Right lobe of liver (tissue), 6 donors: ENCODE measurements around the gene COX15. TPM values are rescaled to one million over a fixed set of nuclear protein-coding genes. Genes with fewer than 3 reads are reported as not detected.

Experiments
- ATAC-seq, 4 donors: fragments of 200-7000 bp; cut with Tn5 transposase; one replicate each; pipeline ENCODE4 v1.9.1; 2020; ENCODE audit warnings: mild to moderate bottlenecking in 4 of 4, moderate library complexity in 4 of 4
- DNase-seq, 3 donors: peaks; one replicate each; pipeline ENCODE4 v3.0.0-alpha.2; 2020
- H3K27ac ChIP-seq, 3 donors: fragments of 200-600 bp; one replicate each; pipeline ENCODE4 v1.8.0; 2022
- H3K27me3 ChIP-seq, 2 donors: fragments of 200-600 bp; one replicate each; pipeline ENCODE4 v1.8.0; 2022
- H3K36me3 ChIP-seq, 4 donors: fragments of 200-600 bp; sonication (generic) in 1 of 4; one replicate each; pipeline versions ENCODE4 v1.5.1 to v1.8.0; 2017 to 2022; ENCODE audit warnings: control low read depth in 1 of 4
- H3K4me1 ChIP-seq, 4 donors: fragments of 200-600 bp; sonication (generic) in 1 of 4; one replicate each; pipeline versions ENCODE4 v1.5.1 to v1.8.0; 2017 to 2022; ENCODE audit warnings: control low read depth in 1 of 4
- H3K4me3 ChIP-seq, 3 donors: fragments of 200-600 bp; one replicate each; pipeline ENCODE4 v1.8.0; 2022
- H3K9me3 ChIP-seq, 4 donors: fragments of 200-600 bp; sonication (generic) in 1 of 4; one replicate each; pipeline versions ENCODE4 v1.5.1 to v1.8.0; 2017 to 2022; ENCODE audit warnings: control low read depth in 1 of 4
- POLR2A ChIP-seq: fragments of 450-650 bp; IDR thresholded peaks from one replicate; pipeline ENCODE4 v1.6.1; 2017; ENCODE audit warnings: antibody characterized with exemption, mild to moderate bottlenecking
- WGBS: methylation state at CpG from one replicate; pipeline ENCODE4 v1.1.6; 2018; ENCODE audit warnings: low coverage, low lambda C conversion rate; ENCODE audit not compliant: insufficient coverage; ENCODE audit errors: missing lambda C conversion rate; 5-methylcytosine and 5-hydroxymethylcytosine counted together
- intact Hi-C, 2 donors: fragments of 100-400 bp; cut with DNase I; formaldehyde crosslinking; loops; one replicate each; pipeline versions ENCODE4 v1.11.2 to v1.14.1; 2022
- total RNA-seq, 6 experiments: library from RNA; depleted of rRNA in 2 of 6; stranded (reverse); fragments of >200 nt in 2 of 6; fragmentation: NEBNext Ultra II Directional in 3 of 6; extraction: Animal tissue kit (Norgen Biotek cat#: 25700) in 3 of 6; gene quantifications; one replicate each; pipeline versions ENCODE4 v1.1.0 to v1.2.4, GENCODE V29; 2016 to 2023
- TF ChIP-seq, protein P1 (sequence below), 4 donors: fragments of 200-600 bp in 3 of 4; fragments of 450-650 bp in 1 of 4; IDR thresholded peaks; one replicate each; pipeline versions ENCODE4 v1.5.1 to v1.8.0; 2016 to 2022; ENCODE audit warnings: antibody characterized with exemption in 4 of 4, mild to moderate bottlenecking in 2 of 4
- donor health status: DM: no; HTN: yes; CAD: no.
- donor health status: DM: no; HTN: no; CAD: no.
- donor health status: DM: no; HTN: no; CAD: no.
- donor health status: DM: no; HTN: yes; CAD: no.
- donor health status: DM: no; HTN: yes; CAD: no.

Gene COX15
- total RNA-seq, 6 experiments from 2014 or later, result 22.4 to 29.0 (median 23.4) TPM

DNA sequence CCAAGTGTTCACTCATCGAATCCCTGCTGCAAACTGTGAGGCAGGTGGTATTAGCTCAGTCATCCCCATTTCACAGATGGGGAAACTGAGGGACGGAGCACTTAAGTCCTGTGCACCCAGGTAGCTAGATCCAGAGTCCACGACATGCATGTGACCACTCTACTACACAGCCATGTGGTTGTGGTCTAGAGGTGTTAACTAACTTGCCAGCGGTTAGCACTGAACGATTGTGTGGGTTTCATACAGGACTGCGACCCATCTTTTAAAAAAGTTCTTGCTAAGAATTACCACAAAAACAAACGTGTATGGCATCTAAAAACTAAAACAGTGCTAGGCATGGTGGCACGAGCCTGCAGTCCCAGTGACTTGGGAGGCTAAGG lies 34.4 kb upstream of the COX15 start:
- no peak overlapping the region for H3K27ac ChIP-seq
- ATAC-seq, result no peak

DNA sequence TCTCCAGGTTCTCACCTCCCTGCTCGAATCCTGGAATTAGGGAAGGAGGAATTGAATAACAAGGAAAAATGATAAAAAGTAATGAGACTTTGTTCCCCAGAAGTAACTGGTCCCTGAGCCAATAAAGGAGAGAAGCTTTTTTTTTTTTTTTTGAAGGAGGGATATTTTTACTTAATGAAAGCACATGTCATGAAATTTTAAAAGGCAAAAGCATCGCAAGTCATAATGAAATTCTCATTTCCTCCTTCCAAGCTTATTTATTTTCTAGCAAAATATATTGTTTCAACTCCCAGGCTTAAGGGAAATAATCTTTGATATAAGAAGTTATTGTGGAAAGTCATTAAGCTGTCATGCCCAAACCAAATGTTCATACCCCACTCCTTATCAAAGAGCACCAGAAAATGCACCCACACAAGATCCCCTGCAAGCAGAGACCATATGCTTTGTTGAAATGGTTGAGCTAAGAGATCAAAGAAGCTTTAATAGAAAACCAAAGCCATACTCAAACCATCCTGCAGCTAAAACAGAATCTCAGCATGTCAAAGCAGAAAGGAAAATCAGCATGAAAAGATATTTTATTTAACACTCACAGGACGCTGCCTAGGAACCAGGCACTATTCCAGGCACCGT lies 33.9 kb upstream of the COX15 start:
- ATAC-seq (no peak), DNase-seq (no peak)
- H3K27ac ChIP-seq, result no peak overlapping the region
- WGBS, result 52% methylated on average over 4 of the region's 4 CpGs
- H3K4me1 ChIP-seq, result peaks cover 0 to 11% (median 5%) of the 10 kb centered on the region in 4 donors
- no peaks in the 10 kb centered on the region for H3K9me3 ChIP-seq
- TF ChIP-seq POLR2A, result no peak
- TF ChIP-seq, protein P1, sequence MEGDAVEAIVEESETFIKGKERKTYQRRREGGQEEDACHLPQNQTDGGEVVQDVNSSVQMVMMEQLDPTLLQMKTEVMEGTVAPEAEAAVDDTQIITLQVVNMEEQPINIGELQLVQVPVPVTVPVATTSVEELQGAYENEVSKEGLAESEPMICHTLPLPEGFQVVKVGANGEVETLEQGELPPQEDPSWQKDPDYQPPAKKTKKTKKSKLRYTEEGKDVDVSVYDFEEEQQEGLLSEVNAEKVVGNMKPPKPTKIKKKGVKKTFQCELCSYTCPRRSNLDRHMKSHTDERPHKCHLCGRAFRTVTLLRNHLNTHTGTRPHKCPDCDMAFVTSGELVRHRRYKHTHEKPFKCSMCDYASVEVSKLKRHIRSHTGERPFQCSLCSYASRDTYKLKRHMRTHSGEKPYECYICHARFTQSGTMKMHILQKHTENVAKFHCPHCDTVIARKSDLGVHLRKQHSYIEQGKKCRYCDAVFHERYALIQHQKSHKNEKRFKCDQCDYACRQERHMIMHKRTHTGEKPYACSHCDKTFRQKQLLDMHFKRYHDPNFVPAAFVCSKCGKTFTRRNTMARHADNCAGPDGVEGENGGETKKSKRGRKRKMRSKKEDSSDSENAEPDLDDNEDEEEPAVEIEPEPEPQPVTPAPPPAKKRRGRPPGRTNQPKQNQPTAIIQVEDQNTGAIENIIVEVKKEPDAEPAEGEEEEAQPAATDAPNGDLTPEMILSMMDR (IDR thresholded peaks at IDR 0.05), result no peak
- intact Hi-C loops, result no loop called here
- no peaks in the 10 kb centered on the region for H3K36me3 ChIP-seq
- no peak overlapping the region for H3K4me3 ChIP-seq
- no peaks in the 10 kb centered on the region for H3K27me3 ChIP-seq

More for the DNA sequence above, 34.4 kb upstream of the COX15 start:
- H3K4me3 ChIP-seq, result no peak overlapping the region
- WGBS, result 62% methylated on average over 7 of the region's 8 CpGs
- TF ChIP-seq, protein P1 (IDR thresholded peaks at IDR 0.05), result no peak
- H3K27me3 ChIP-seq, result no peaks in the 10 kb centered on the region
- intact Hi-C loops, result no loop called here
- peaks cover 0 to 16% (median 7%) of the 10 kb centered on the region in 4 donors for H3K4me1 ChIP-seq
- no peak for DNase-seq
- no peaks in the 10 kb centered on the region for H3K9me3 ChIP-seq
- H3K36me3 ChIP-seq, result no peaks in the 10 kb centered on the region

DNA sequence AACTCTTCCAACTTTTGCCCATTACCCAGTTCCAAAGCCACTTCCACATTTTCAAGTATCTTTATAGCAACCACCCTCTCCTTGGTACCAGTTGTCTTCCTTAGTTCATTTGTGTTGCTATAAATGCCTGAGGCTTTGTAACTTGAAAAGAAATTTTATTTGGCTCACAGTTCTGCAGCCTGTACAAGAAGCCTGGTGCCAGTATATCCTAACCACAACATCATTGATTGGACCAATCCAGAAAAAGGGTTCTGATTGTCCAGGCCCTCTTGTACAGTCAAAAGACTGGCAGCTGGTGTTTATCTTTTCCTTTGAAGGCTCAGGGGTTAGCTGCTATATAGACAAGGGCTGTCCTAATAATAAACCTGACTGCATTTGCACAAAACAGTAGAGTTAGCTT lies 29.4 kb upstream of the COX15 start:
- DNase-seq (no peak), ATAC-seq (no peak)
- intact Hi-C loops, result no loop called here
- H3K27me3 ChIP-seq, result no peaks in the 10 kb centered on the region
- H3K9me3 ChIP-seq, result no peaks in the 10 kb centered on the region
- H3K27ac ChIP-seq, result no peak overlapping the region
- no peak overlapping the region for H3K4me3 ChIP-seq
- peaks cover 0 to 9% (median 3%) of the 10 kb centered on the region in 4 donors for H3K36me3 ChIP-seq
- peaks cover 0 to 5% (median 0%) of the 10 kb centered on the region in 4 donors for H3K4me1 ChIP-seq
- TF ChIP-seq POLR2A, result no peak
- TF ChIP-seq, protein P1 (IDR thresholded peaks at IDR 0.05), result no peak

DNA sequence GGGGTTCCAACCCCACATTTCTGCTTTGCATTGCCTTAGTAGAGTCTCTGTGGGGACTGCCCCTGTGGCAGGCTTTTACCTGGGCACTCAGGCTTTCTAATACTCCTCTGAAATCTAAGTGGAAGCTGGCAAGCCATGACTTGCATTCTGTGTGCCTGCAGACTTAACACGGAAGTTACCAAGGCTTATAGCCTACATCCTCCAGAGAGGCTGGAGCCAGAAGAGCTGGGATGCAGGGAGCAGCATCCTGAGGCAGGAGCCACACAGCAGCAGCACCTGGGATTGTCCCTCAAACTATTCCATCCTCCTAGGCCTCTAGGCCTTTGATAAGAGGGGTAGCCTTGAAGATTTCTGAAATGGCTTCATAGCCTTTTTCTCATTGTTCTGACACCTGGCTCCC lies 28.4 kb upstream of the COX15 start:
- DNase-seq (no peak), ATAC-seq (no peak)
- intact Hi-C loops, result no loop called here
- H3K27me3 ChIP-seq, result no peaks in the 10 kb centered on the region
- no peak overlapping the region for H3K4me3 ChIP-seq
- 100% methylated on average over 1 of the region's 1 CpG for WGBS
- peaks cover 0 to 11% (median 2%) of the 10 kb centered on the region in 4 donors for H3K4me1 ChIP-seq
- no peak for TF ChIP-seq POLR2A
- TF ChIP-seq, protein P1 (IDR thresholded peaks at IDR 0.05), result no peak
- H3K36me3 ChIP-seq, result peaks cover 0 to 19% (median 6%) of the 10 kb centered on the region in 4 donors
- no peak overlapping the region for H3K27ac ChIP-seq
- H3K9me3 ChIP-seq, result no peaks in the 10 kb centered on the region
